HepG2 (cell line): Measurements from ENCODE around the gene CST3. TPM values are rescaled to one million over a fixed set of nuclear protein-coding genes. Genes with fewer than 3 reads are reported as not detected.

Experiments used
- CBX1 ChIP-seq: IDR thresholded peaks from one replicate; pipeline ENCODE4 v1.6.1; 2016; ENCODE audit warnings: antibody characterized with exemption, low read depth
- EP300 ChIP-seq, 3 experiments: sonication (generic) in 1 of 3; formaldehyde crosslinking in 1 of 3; IDR thresholded peaks; 2 replicates each; pipeline versions ENCODE4 v1.5.1 to v1.6.1; 2011 to 2020; ENCODE audit warnings: low read depth in 2 of 3, low read length in 2 of 3, borderline replicate concordance in 1 of 3, improper control_type of control experiment in 1 of 3, mild to moderate bottlenecking in 1 of 3, missing genetic modification reagents in 1 of 3, moderate library complexity in 1 of 3
- GTF2F1 ChIP-seq: fragments of 150-350 bp; IDR thresholded peaks from 2 replicates; pipeline ENCODE4 v1.6.1; 2014; ENCODE audit warnings: low read length
- GTF3A ChIP-seq: sonication (generic); formaldehyde crosslinking; conservative IDR thresholded peaks from 2 replicates; pipeline ENCODE4 v1.4.0; 2020; ENCODE audit warnings: mild to moderate bottlenecking, missing genetic modification reagents
- HIVEP1 ChIP-seq: sonication (generic); formaldehyde crosslinking; IDR thresholded peaks from 2 replicates; pipeline ENCODE4 v1.4.0; 2020; ENCODE audit warnings: mild to moderate bottlenecking, missing genetic modification reagents
- IRX3 ChIP-seq: sonication (generic); formaldehyde crosslinking; IDR thresholded peaks from 2 replicates; pipeline ENCODE4 v1.8.1; 2023; ENCODE audit warnings: mild to moderate bottlenecking, low read depth, missing genetic modification reagents, borderline replicate concordance
- MLLT10 ChIP-seq: sonication (generic); formaldehyde crosslinking; IDR thresholded peaks from 2 replicates; pipeline ENCODE4 v1.4.0; 2020; ENCODE audit warnings: missing genetic modification reagents
- MTF2 ChIP-seq: sonication (generic); formaldehyde crosslinking; IDR thresholded peaks from 2 replicates; pipeline ENCODE4 v1.5.0; 2020; ENCODE audit warnings: missing genetic modification reagents, borderline replicate concordance
- PITX1 ChIP-seq: sonication (generic); formaldehyde crosslinking; IDR thresholded peaks from 2 replicates; pipeline ENCODE4 v1.5.1; 2020; ENCODE audit warnings: mild to moderate bottlenecking, missing genetic modification reagents
- PPARG ChIP-seq: conservative IDR thresholded peaks from 2 replicates; pipeline ENCODE4 v1.6.1; 2016; ENCODE audit warnings: missing biosample characterization, missing genetic modification reagents
- SALL2 ChIP-seq: sonication (generic); formaldehyde crosslinking; IDR thresholded peaks from 2 replicates; pipeline ENCODE4 v1.8.1; 2023; ENCODE audit warnings: mild to moderate bottlenecking, missing genetic modification reagents, inconsistent platforms
- SMAD3 ChIP-seq: sonication (generic); formaldehyde crosslinking; IDR thresholded peaks from 2 replicates; pipeline ENCODE4 v1.4.0; 2020; ENCODE audit warnings: missing genetic modification reagents
- SMARCE1 ChIP-seq: fragments of 450-650 bp; IDR thresholded peaks from 2 replicates; pipeline ENCODE4 v1.6.1; 2017; ENCODE audit warnings: borderline replicate concordance
- SRY ChIP-seq: sonication (generic); formaldehyde crosslinking; IDR thresholded peaks from 2 replicates; pipeline ENCODE4 v1.8.0; 2022; ENCODE audit warnings: mild to moderate bottlenecking, missing genetic modification reagents
- SUZ12 ChIP-seq: fragments of 150-350 bp; IDR thresholded peaks from 2 replicates; pipeline ENCODE4 v1.6.1; 2014; ENCODE audit warnings: low read depth, low read length
- ZBTB8A ChIP-seq: sonication (generic); formaldehyde crosslinking; IDR thresholded peaks from 2 replicates; pipeline ENCODE4 v1.4.0; 2020; ENCODE audit warnings: mild to moderate bottlenecking, low read depth, missing genetic modification reagents, borderline replicate concordance
- ZEB1 ChIP-seq: IDR thresholded peaks from 2 replicates; pipeline ENCODE4 v1.6.1; 2012; ENCODE audit warnings: mild to moderate bottlenecking, low read depth, inconsistent platforms; ENCODE audit not compliant: insufficient replicate concordance
- ZFP37 ChIP-seq: sonication (generic); formaldehyde crosslinking; IDR thresholded peaks from 2 replicates; pipeline ENCODE4 v1.4.0; 2020; ENCODE audit warnings: missing genetic modification reagents, borderline replicate concordance
- ZFY ChIP-seq: sonication (generic); formaldehyde crosslinking; IDR thresholded peaks from 2 replicates; pipeline ENCODE4 v1.4.0; 2020; ENCODE audit warnings: missing genetic modification reagents
- ZNF263 ChIP-seq: sonication (generic); formaldehyde crosslinking; IDR thresholded peaks from 2 replicates; pipeline ENCODE4 v1.4.0; 2020; ENCODE audit warnings: missing genetic modification reagents
- ZNF562 ChIP-seq: sonication (generic); formaldehyde crosslinking; IDR thresholded peaks from 2 replicates; pipeline ENCODE4 v1.8.0; 2022; ENCODE audit warnings: missing genetic modification reagents, borderline replicate concordance
- ZNF569 ChIP-seq: sonication (generic); formaldehyde crosslinking; IDR thresholded peaks from 2 replicates; pipeline ENCODE4 v1.5.0; 2020; ENCODE audit warnings: mild to moderate bottlenecking, missing genetic modification reagents, moderate library complexity, borderline replicate concordance
- ZNF816 ChIP-seq: sonication (generic); formaldehyde crosslinking; IDR thresholded peaks from 2 replicates; pipeline ENCODE4 v1.8.0; 2022; ENCODE audit warnings: missing genetic modification reagents, mild to moderate bottlenecking, borderline replicate concordance
- ZSCAN20 ChIP-seq: sonication (generic); formaldehyde crosslinking; IDR thresholded peaks from 2 replicates; pipeline ENCODE4 v1.4.0; 2020; ENCODE audit warnings: missing genetic modification reagents, mild to moderate bottlenecking, borderline replicate concordance
- polyA plus RNA-seq, 8 experiments: library from polyadenylated mRNA; depleted of rRNA in 3 of 8; stranded (reverse) in 7 of 8; unstranded in 1 of 8; fragments of >200 nt; fragmentation: Illumina TruSeq in 4 of 8; extraction: Trizol in 4 of 8; gene quantifications; 2 replicates each; pipeline versions ENCODE4 v1.2.1 to v1.2.3, GENCODE V29; 2011 to 2016; ENCODE audit warnings: low read depth in 4 of 8, missing spikeins in 1 of 8, mixed read lengths in 1 of 8; ENCODE audit not compliant: insufficient read depth in 1 of 8
- total RNA-seq, 5 experiments: library from RNA; depleted of rRNA; stranded (reverse); fragments of >200 nt; fragmentation: Illumina TruSeq; extraction: Trizol; gene quantifications; 2 replicates each; pipeline ENCODE4 v1.2.3, GENCODE V29; 2016; ENCODE audit warnings: low read depth in 1 of 5
- TF ChIP-seq, protein P1 (sequence below): sonication (generic); formaldehyde crosslinking; IDR thresholded peaks from 2 replicates; pipeline ENCODE4 v1.4.0; 2020; ENCODE audit warnings: missing genetic modification reagents, borderline replicate concordance
- TF ChIP-seq, protein P2 (sequence below): sonication (generic); formaldehyde crosslinking; IDR thresholded peaks from 2 replicates; pipeline ENCODE4 v1.4.0; 2020; ENCODE audit warnings: missing genetic modification reagents
- TF ChIP-seq, protein P3 (sequence below): IDR thresholded peaks from 2 replicates; pipeline ENCODE4 v1.6.1; 2018; ENCODE audit warnings: missing genetic modification reagents, mild to moderate bottlenecking, missing compliant biosample characterization

Gene CST3
- total and polyA plus RNA-seq, 2 of the 13 experiments (the other 11 are each of a cell fraction or from before 2014, with no cell fraction given): 690 to 1,005 TPM

DNA sequence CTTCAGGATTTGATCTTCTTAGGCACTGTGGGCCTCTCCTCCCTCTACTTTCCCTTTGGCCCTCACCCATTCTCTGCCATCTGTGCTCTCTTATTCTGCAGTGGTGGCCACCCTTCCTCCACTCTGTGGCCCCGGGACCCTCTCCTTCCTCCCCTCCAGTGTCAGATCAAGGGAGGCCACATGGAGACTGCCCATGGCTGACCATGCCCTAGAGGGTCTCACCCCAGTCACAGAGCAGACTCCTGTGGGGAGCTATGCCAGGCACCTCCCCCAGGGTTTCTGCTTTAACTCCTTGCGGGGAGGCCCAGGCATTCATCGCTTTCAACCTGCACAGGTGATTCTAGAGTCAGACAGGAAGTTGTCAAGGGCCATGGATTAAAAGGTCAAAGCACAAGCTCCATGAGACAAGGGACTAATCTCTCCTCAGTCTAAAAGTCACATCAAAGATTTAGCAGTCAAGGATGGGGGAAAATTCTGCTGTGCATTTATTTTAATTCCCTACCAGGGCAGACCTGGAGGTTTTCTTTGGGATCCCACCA lies 15.7 kb upstream of the CST3 start (continued):
- TF ChIP-seq PITX1 (CRISPR knock-in tag) (0 out of 2 replicates have a peak, but pooled peaks have one; percentile 24), ZEB1 (peak; percentile 55), ZNF562 (no peak), ZFY (no peak), ZSCAN20 (CRISPR knock-in tag) (no peak), MLLT10 (CRISPR knock-in tag) (no peak), SMARCE1 (no peak), MTF2 (CRISPR knock-in tag) (no peak), IRX3 (no peak), ZNF569 (CRISPR knock-in tag) (no peak), PPARG (CRISPR knock-in tag) (no peak), EP300 (IDR thresholded peaks at IDR 0.05; ENCODE audit: low read depth in 2 of 2, low read length in 2 of 2) (no peak), EP300 (CRISPR knock-in tag; IDR thresholded peaks at IDR 0.05; ENCODE audit: borderline replicate concordance) (no peak), CBX1 (no peak), ZBTB8A (CRISPR knock-in tag) (no peak), SRY (CRISPR knock-in tag) (no peak), ZNF816 (no peak), SMAD3 (CRISPR knock-in tag) (no peak), ZFP37 (CRISPR knock-in tag) (no peak), HIVEP1 (no peak), GTF3A (CRISPR knock-in tag) (0 out of 2 replicates have a peak, but pooled peaks have one; percentile 41), SALL2 (no peak), ZNF263 (no peak), SUZ12 (no peak), GTF2F1 (no peak)
- TF ChIP-seq, protein P1, sequence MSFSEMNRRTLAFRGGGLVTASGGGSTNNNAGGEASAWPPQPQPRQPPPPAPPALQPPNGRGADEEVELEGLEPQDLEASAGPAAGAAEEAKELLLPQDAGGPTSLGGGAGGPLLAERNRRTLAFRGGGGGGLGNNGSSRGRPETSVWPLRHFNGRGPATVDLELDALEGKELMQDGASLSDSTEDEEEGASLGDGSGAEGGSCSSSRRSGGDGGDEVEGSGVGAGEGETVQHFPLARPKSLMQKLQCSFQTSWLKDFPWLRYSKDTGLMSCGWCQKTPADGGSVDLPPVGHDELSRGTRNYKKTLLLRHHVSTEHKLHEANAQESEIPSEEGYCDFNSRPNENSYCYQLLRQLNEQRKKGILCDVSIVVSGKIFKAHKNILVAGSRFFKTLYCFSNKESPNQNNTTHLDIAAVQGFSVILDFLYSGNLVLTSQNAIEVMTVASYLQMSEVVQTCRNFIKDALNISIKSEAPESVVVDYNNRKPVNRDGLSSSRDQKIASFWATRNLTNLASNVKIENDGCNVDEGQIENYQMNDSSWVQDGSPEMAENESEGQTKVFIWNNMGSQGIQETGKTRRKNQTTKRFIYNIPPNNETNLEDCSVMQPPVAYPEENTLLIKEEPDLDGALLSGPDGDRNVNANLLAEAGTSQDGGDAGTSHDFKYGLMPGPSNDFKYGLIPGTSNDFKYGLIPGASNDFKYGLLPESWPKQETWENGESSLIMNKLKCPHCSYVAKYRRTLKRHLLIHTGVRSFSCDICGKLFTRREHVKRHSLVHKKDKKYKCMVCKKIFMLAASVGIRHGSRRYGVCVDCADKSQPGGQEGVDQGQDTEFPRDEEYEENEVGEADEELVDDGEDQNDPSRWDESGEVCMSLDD: no peak
- TF ChIP-seq, protein P2, sequence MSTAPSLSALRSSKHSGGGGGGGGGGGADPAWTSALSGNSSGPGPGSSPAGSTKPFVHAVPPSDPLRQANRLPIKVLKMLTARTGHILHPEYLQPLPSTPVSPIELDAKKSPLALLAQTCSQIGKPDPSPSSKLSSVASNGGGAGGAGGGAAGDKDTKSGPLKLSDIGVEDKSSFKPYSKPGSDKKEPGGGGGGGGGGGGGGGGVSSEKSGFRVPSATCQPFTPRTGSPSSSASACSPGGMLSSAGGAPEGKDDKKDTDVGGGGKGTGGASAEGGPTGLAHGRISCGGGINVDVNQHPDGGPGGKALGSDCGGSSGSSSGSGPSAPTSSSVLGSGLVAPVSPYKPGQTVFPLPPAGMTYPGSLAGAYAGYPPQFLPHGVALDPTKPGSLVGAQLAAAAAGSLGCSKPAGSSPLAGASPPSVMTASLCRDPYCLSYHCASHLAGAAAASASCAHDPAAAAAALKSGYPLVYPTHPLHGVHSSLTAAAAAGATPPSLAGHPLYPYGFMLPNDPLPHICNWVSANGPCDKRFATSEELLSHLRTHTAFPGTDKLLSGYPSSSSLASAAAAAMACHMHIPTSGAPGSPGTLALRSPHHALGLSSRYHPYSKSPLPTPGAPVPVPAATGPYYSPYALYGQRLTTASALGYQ (CRISPR knock-in tag): no peak
- TF ChIP-seq, protein P3, sequence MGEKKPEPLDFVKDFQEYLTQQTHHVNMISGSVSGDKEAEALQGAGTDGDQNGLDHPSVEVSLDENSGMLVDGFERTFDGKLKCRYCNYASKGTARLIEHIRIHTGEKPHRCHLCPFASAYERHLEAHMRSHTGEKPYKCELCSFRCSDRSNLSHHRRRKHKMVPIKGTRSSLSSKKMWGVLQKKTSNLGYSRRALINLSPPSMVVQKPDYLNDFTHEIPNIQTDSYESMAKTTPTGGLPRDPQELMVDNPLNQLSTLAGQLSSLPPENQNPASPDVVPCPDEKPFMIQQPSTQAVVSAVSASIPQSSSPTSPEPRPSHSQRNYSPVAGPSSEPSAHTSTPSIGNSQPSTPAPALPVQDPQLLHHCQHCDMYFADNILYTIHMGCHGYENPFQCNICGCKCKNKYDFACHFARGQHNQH (CRISPR knock-in tag): no peak
